GM19468 (cell line): ENCODE measurements around the gene GPRC5C.
"Not testable (repeated sequence)": the region's sequence is repeated elsewhere in the genome, so short reads cannot be mapped to it uniquely, and the experiment has no call there.

ENCODE experiments used
- ATAC-seq: cut with Tn5 transposase; IDR thresholded peaks from one replicate; pipeline ENCODE4 v1.9.1; 2021; ENCODE audit warnings: mild to moderate bottlenecking, moderate library complexity, moderate number of reproducible peaks; ENCODE audit not compliant: unreplicated experiment; ENCODE audit errors: extremely low read depth

GPRC5C gene

GRCh38 chr17:74404789-74405188 lies 27.1 kb upstream of the GPRC5C start:
- no peak for ATAC-seq

GRCh38 chr17:74405311-74405710 lies 26.6 kb upstream of the GPRC5C start:
- ATAC-seq: not testable (repeated sequence)

- ATAC-seq: no peak
Observed at GRCh38 chr17:74407384-74407783, 24.5 kb upstream of the GPRC5C start.

- ATAC-seq: no peak
Observed at GRCh38 chr17:74408262-74408661, 23.6 kb upstream of the GPRC5C start.

GRCh38 chr17:74408815-74409214 lies 23.1 kb upstream of the GPRC5C start:
- ATAC-seq: no peak

GRCh38 chr17:74410001-74410443 lies 21.9 kb upstream of the GPRC5C start:
- no peak for ATAC-seq

- ATAC-seq: no peak
Observed at GRCh38 chr17:74412581-74412980, 19.3 kb upstream of the GPRC5C start.

- no peak for ATAC-seq
Observed at GRCh38 chr17:74413491-74413890, 18.4 kb upstream of the GPRC5C start.

- ATAC-seq: no peak
Observed at GRCh38 chr17:74414510-74414909, 17.4 kb upstream of the GPRC5C start.

GRCh38 chr17:74415608-74416396 lies 16.1 kb upstream of the GPRC5C start:
- ATAC-seq: no peak

GRCh38 chr17:74417178-74418045 lies 14.5 kb upstream of the GPRC5C start:
- no peak for ATAC-seq

- no peak for ATAC-seq
Observed at GRCh38 chr17:74419928-74420411, 11.9 kb upstream of the GPRC5C start.

GRCh38 chr17:74424117-74424516 lies 7.8 kb upstream of the GPRC5C start:
- ATAC-seq: no peak

- ATAC-seq: no peak
Observed at GRCh38 chr17:74424657-74425056, 7.2 kb upstream of the GPRC5C start.

- ATAC-seq: no peak
Observed at GRCh38 chr17:74426551-74427047, 5.3 kb upstream of the GPRC5C start.

GRCh38 chr17:74427048-74427762 lies 4.7 kb upstream of the GPRC5C start:
- no peak for ATAC-seq

- no peak for ATAC-seq
Observed at GRCh38 chr17:74427763-74428153, 4.1 kb upstream of the GPRC5C start.

- no peak for ATAC-seq
Observed at GRCh38 chr17:74429604-74430384, 2.1 kb upstream of the GPRC5C start.

GRCh38 chr17:74430385-74430705 lies 1.5 kb upstream of the GPRC5C start:
- no peak for ATAC-seq
